PC-3 (cell line): ENCODE results near the gene ZC3H12A.

Source experiments
- CTCF ChIP-seq: fragments of 300-600 bp; sonication (generic); conservative IDR thresholded peaks from 2 replicates; pipeline ENCODE4 v1.5.1; 2017; ENCODE audit warnings: antibody characterized with exemption, low read depth, mild to moderate bottlenecking, low read length
- EZH2phosphoT487 ChIP-seq: fragments of 300-600 bp; sonication (generic); IDR thresholded peaks from 2 replicates; pipeline ENCODE4 v1.6.1; 2018; ENCODE audit warnings: mild to moderate bottlenecking, antibody characterized with exemption, low read length, borderline replicate concordance

GRCh38 chr1:37472994-37473393, 1.4 kb upstream of the ZC3H12A start:
- TF ChIP-seq CTCF (no peak), EZH2phosphoT487 (no peak)
